Right renal pelvis (tissue), 4 donors: Measurements from ENCODE around the gene WBP1. TPM values are rescaled to one million over a fixed set of nuclear protein-coding genes. Genes with fewer than 3 reads are reported as not detected.

Experiments used
- DNase-seq, 4 donors: peaks; one replicate each; pipeline ENCODE4 v3.0.0-alpha.2; 2013; ENCODE audit warnings: low read depth in 4 of 4, low spot score in 3 of 4, missing footprints in 1 of 4
- polyA plus RNA-seq, 4 donors: library from polyadenylated mRNA; unstranded; fragments of 120-200 nt; gene quantifications; one replicate each; pipeline ENCODE4 v1.2.1, GENCODE V29; 2013; ENCODE audit not compliant: insufficient read length in 4 of 4

Gene WBP1
- polyA plus RNA-seq, 4 donors: 94.9 to 132 (median 109) TPM

GRCh38 chr2:74501335-74502071 lies 43.3 kb downstream of the WBP1 start:
- no peak for DNase-seq

- DNase-seq: no peak
Observed at GRCh38 chr2:74502147-74502719, 44.0 kb downstream of the WBP1 start.

GRCh38 chr2:74502720-74503505 lies 44.7 kb downstream of the WBP1 start:
- DNase-seq: no peak

GRCh38 chr2:74503506-74504475 lies 45.6 kb downstream of the WBP1 start:
- DNase-seq: no peak

GRCh38 chr2:74504591-74504990 lies 46.4 kb downstream of the WBP1 start:
- DNase-seq: no peak

GRCh38 chr2:74505448-74506246 lies 47.4 kb downstream of the WBP1 start:
- no peak for DNase-seq

GRCh38 chr2:74507145-74507925 lies 49.1 kb downstream of the WBP1 start, which contains the start of gene PCGF1:
PCGF1 (minus strand) TSS chr2:74507695; CDS start chr2:74507668, 27 bp downstream.
- DNase-seq: peak; percentile 97 to 99 (median 98)

GRCh38 chr2:74507926-74508520 lies 49.8 kb downstream of the WBP1 start:
- no peak for DNase-seq

- DNase-seq: no peak
Observed at GRCh38 chr2:74510272-74510671, 52.0 kb downstream of the WBP1 start.

Other genes with a start within 250 kb of the WBP1 start
- 1 to 10 TPM; 1.8 to 3.1 (median 2.3) TPM for gene SLC4A5, start 115.0 kb upstream of the WBP1 start, polyA plus RNA-seq
- gene DCTN1, start 78.1 kb upstream of the WBP1 start, polyA plus RNA-seq: 100 to 1,000 TPM; 146 to 166 (median 153) TPM
- 1 to 10 TPM; 5.0 to 9.5 (median 7.2) TPM for gene C2orf81, start 36.8 kb upstream of the WBP1 start, polyA plus RNA-seq
- 10 to 100 TPM; 36.7 to 44.2 (median 40.9) TPM for gene WDR54, start 36.7 kb upstream of the WBP1 start, polyA plus RNA-seq
- 10 to 100 TPM; 62.1 to 79.9 (median 66.2) TPM for gene RTKN, start 16.5 kb upstream of the WBP1 start, polyA plus RNA-seq
- 10 to 100 TPM; 20.2 to 29.5 (median 24.5) TPM for gene INO80B, start 3.4 kb upstream of the WBP1 start, polyA plus RNA-seq
- 10 to 100 TPM; 47.9 to 58.5 (median 53.1) TPM for gene MOGS, start 6.9 kb downstream of the WBP1 start, polyA plus RNA-seq
- gene MRPL53, start 14.2 kb downstream of the WBP1 start, polyA plus RNA-seq: 10 to 100 TPM; 36.6 to 67.9 (median 44.6) TPM
- 10 to 100 TPM in 2 of 4 donors, 1 to 10 TPM in 2; 8.0 to 12.1 (median 10.1) TPM for gene CCDC142, start 24.6 kb downstream of the WBP1 start, polyA plus RNA-seq
- gene TTC31, start 24.6 kb downstream of the WBP1 start, polyA plus RNA-seq: 10 to 100 TPM; 27.5 to 32.6 (median 31.2) TPM
- gene LBX2, start 41.2 kb downstream of the WBP1 start, polyA plus RNA-seq: 1 to 10 TPM; 1.9 to 4.0 (median 3.2) TPM
- gene PCGF1, start 49.3 kb downstream of the WBP1 start, polyA plus RNA-seq: 10 to 100 TPM; 23.7 to 30.3 (median 25.8) TPM
- gene TLX2, start 56.0 kb downstream of the WBP1 start, polyA plus RNA-seq: under 1 TPM in 1 of 4 donors, not detected in 3; 0.26 TPM
- under 1 TPM; 0.19 to 0.56 (median 0.53) TPM for gene DQX1, start 67.8 kb downstream of the WBP1 start, polyA plus RNA-seq
- 100 to 1,000 TPM in 3 of 4 donors, 10 to 100 TPM in 1; 95.8 to 113 (median 110) TPM for gene AUP1, start 71.3 kb downstream of the WBP1 start, polyA plus RNA-seq
- 10 to 100 TPM; 33.8 to 39.3 (median 37.6) TPM for gene HTRA2, start 71.5 kb downstream of the WBP1 start, polyA plus RNA-seq
- gene LOXL3, start 95.5 kb downstream of the WBP1 start, polyA plus RNA-seq: 10 to 100 TPM in 3 of 4 donors, 1 to 10 TPM in 1; 9.2 to 11.3 (median 10.4) TPM
- gene DOK1, start 96.3 kb downstream of the WBP1 start, polyA plus RNA-seq: 10 to 100 TPM in 1 of 4 donors, 1 to 10 TPM in 3; 7.8 to 10.2 (median 8.7) TPM
- 1 to 10 TPM in 2 of 4 donors, under 1 TPM in 2; 0.40 to 1.5 (median 1.0) TPM for gene M1AP, start 189.9 kb downstream of the WBP1 start, polyA plus RNA-seq
- 1 to 10 TPM; 6.7 to 8.1 (median 7.6) TPM for gene SEMA4F, start 195.8 kb downstream of the WBP1 start, polyA plus RNA-seq